HT-29 (cell line): ENCODE data around the gene ITGA3. TPM values are rescaled to one million over a fixed set of nuclear protein-coding genes. Genes with fewer than 3 reads are reported as not detected.
A peak's percentile ranks its signal among the peaks of the same experiment; 100 is the strongest.

Experiments
- DNase-seq: peaks from one replicate; pipeline ENCODE4 v3.0.0-alpha.2; 2015; ENCODE audit warnings: low spot score
- total RNA-seq: library from RNA; depleted of rRNA; stranded (reverse); fragments of >200 nt; shearing (Covaris generic); gene quantifications from 2 replicates; pipeline ENCODE4 v1.2.3, GENCODE V29; 2014; rRNA removed

The ITGA3 gene
- total RNA-seq: 218 and 237 TPM in 2 replicates

- peak; percentile 94 for DNase-seq
Observed at GRCh38 chr17:50055426-50056216, at the start of gene ITGA3. ITGA3 (plus strand) TSS chr17:50056110; CDS start chr17:50056440, 330 bp downstream.

- no peak for DNase-seq
Observed at GRCh38 chr17:50009282-50009681, 46.6 kb upstream of the ITGA3 start.

- DNase-seq: no peak
Observed at GRCh38 chr17:50013079-50013478, 42.8 kb upstream of the ITGA3 start.

- no peak for DNase-seq
Observed at GRCh38 chr17:50014471-50015088, 41.3 kb upstream of the ITGA3 start.

- DNase-seq: no peak
Observed at GRCh38 chr17:50015146-50015545, 40.8 kb upstream of the ITGA3 start.

GRCh38 chr17:50018909-50019308 lies 37.0 kb upstream of the ITGA3 start:
- no peak for DNase-seq

GRCh38 chr17:50020841-50021599 lies 34.9 kb upstream of the ITGA3 start:
- DNase-seq: no peak

DNA sequence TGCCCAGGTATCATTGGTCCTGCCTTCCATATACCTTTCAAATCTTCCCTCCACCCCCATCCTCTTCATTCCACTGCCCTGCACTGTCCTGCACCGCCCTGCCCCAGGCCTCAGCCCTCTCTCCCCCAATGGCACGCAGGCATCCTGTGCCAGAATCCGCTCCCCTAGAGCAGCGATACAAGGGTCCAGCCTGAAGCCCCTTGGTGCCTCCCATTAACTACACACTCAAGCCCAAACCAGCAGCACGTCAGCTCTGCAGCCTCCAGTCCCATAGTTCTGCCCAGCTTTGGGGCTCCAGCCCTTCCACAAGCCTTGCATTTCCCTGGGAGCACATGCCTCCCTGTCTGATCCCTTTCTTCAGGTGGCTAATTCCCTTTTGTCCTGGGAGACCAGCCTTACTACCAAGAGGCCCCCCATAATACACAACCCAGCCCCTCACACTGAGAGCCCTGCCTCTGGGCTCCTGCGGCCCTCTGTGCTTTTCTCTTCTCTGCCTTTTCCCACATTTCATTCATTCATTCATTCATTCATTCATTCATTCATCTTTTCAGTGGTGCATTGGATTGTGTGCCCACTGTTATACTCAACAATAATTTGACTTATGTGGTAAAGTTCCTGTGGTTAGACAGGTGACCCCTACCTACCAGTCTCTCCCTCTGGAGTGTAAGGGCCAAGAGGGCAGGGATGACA lies 34.1 kb upstream of the ITGA3 start:
- no peak for DNase-seq

DNA sequence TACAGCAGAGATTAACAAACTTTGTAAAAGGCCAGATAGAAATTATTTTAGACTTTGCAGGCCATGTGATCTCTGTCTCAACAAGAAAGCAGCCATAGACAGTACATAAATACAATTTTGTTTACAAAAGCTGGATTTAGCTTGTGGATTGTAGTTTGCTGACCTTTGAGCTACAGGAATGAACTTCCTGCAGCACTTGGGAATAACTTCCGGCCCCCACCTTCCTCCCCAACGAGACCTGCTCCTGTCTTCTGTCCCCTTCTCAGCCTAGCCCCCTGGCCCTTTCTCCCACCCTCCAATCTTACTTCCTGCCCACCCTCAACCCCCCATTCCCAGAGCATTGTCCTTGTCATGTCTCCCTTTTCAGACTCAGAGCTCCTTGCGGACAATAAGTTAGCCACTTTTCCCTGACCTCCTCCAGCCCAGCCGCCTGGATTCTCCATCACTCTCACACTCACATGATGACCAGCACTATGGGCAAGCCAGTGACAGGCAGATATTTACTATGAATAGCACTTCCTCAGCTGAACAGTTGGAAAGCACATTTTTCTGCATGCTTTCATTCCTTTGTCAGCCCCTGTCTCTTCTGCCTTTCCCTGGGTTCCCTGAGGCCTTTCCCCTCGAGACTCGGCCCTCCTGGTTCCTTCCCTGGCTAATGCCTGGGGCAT lies 33.3 kb upstream of the ITGA3 start:
- no peak for DNase-seq

DNA sequence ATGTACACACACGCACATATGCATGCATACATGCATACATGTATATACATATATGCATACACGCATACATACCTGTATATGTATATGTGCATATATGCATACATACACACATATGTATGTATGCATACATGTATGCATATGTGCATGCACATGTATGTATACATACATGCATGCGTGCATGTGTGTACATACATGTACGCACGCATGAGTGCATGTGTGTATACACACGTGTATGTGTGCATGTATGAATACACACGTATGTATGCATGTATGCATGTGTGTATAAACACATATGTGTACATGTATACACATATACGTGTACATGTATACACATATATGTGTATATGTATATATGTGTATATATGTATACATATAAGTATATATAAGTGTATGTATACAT lies 32.4 kb upstream of the ITGA3 start:
- DNase-seq: no peak

GRCh38 chr17:50024808-50025207 lies 31.1 kb upstream of the ITGA3 start:
- DNase-seq: no peak

GRCh38 chr17:50026046-50026675 lies 29.7 kb upstream of the ITGA3 start:
- DNase-seq: no peak

DNA sequence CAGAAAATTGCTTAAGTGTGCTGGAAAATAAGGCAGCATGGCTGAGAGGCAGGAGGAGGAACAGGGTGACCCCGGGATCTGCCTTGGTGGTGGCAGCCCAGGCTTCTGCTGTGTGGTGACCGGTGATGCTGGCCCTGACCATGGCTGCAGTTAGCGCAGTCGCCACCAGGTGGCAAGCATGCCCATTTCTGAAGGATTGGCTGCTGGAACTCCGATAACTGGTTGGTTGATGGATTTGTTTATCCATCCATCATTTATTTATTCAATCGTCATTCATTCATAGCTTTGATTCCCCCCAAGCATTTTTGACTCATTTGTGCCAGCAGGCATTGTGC lies 29.1 kb upstream of the ITGA3 start:
- DNase-seq: peak; percentile 96

DNA sequence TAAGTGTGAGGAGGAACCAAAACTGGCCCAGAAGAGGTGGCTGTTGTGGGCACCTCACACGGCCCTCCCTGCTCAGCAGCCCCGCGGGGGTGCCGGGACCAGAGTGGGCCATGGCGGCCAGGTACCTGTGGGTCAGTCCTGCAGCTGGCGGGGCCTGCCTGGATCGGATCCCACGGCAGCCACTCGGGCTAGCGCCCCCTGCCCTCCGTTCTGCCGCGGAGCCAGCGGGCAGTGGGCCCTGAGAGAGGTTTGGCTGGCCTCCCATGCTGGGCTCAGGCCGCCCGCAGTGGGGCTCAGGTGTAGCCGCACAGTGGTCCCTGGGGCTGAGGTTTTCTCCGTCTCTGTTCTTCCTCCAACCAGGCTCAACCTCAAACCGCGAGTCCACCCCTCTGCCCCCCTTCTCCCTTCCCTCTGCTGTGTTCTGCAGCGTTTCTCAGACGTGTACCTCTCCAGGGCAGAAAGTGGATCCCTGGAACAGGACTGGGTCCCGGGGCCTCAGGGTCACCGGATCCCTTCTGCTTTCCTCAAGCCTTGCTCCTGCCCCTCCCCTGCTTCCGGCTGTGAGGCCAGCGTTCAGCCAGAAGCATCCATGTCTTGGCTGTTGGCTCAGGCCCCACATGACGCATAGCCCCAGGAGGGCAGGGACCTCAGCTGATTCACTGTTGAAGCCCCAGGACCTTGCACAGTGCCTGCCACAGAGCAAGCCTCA lies 28.6 kb upstream of the ITGA3 start:
- DNase-seq: peak; percentile 73

DNA sequence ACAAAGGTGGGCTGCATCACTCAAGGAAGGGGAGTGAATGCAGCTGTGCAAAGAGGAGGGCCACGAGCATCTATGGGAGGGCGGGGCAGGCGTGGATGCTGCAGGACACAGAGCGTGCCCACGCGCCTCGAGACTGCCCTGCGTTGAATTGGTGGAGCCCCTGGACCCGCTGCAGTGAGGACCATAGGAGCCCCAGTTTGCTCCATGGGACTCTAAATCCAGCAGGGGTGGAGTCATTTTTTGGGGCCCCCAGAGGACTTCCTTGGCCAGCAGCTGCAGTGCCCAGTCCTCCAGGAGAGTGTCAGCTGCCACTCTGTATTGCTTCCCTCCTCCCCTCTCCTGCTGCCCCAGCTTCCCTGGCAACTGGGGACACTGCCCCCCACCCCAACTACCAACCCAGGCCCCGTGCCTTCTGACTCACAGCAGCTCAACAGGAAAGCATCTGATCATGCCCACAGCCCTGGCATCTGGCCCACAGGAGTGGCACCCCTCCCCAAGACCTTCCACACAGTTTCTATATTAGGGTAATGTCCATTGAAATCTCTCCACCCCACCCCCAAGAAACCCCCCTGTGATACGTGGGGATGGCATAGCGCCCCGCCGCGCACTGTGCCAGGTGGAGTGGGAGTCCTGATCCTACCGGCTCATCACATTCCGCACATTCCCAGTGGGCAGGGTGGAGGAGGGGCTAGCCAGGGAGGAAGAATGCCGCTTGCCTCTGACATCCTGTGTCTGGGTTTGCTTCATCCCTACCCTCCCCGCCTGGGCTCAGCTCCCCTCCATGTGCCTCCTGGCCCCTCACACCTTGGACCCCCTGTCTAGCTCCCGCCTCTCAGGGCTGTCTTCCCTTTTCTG lies 27.8 kb upstream of the ITGA3 start:
- peak; percentile 71 for DNase-seq

DNA sequence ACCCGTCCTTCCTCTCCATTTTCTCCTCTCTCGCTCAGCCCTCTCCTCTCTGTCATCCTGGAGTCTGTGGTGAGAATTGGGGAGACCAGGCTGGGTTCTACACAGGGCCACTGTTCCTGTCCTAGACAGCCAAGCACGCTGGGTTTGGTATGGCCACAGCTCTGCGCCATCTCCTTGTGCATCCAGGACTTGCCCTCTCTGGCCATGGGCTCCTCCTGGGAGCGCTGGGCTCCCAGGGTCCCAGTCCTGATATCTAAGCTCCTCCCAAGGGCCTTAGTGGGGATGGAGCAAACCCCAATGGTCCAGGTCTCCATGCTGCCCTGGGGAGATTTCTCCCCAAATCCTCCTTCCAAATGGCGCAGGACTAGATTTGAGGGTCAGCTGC lies 27.2 kb upstream of the ITGA3 start:
- DNase-seq: no peak

GRCh38 chr17:50029185-50029584 lies 26.7 kb upstream of the ITGA3 start:
- no peak for DNase-seq

GRCh38 chr17:50033316-50033715 lies 22.6 kb upstream of the ITGA3 start:
- DNase-seq: no peak
